ENCODE results near the gene TMEM11.

Gene TMEM11

DNA sequence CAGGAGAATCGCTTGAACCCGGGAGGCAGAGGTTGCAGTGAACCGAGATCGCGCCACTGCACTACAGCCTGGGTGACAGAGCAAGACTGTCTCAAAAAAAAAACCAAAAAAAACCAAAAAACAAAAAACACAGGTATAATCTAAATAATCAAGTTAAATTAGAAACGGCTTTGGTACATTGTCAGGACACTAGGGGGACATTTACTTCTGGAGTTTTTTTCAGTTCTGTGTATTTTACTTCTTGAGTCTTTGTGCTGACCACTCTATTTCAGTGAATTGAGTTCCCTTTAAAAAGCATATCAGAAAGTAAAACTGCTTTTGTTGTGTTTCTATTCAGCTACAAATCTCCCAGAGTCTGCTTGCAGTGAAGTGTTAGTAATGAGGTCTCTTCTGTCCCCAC lies 50.9 kb downstream of the TMEM11 start:
- DNase-seq (ENCODE audit: low read depth in 2 of 2), result no peak

DNA sequence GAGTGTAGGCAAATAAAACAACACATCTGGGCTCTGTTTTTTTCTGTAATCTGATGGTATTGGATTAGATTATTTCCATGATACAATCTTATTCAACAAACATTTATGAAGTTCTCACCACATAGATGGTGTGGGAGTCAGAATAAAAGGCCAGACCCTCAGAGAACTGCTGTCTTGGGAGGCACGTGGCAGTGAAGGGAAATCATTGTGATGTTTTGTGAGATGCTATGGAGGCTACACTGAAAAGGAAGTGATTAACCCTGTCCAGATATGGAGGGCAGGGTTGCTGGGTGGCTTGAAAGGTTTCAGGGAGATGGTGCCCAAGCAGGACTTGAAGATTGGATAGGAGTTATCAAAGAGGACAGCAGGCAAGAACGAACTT lies 51.6 kb downstream of the TMEM11 start:
- DNase-seq (ENCODE audit: low read depth in 2 of 2), result no peak

DNA sequence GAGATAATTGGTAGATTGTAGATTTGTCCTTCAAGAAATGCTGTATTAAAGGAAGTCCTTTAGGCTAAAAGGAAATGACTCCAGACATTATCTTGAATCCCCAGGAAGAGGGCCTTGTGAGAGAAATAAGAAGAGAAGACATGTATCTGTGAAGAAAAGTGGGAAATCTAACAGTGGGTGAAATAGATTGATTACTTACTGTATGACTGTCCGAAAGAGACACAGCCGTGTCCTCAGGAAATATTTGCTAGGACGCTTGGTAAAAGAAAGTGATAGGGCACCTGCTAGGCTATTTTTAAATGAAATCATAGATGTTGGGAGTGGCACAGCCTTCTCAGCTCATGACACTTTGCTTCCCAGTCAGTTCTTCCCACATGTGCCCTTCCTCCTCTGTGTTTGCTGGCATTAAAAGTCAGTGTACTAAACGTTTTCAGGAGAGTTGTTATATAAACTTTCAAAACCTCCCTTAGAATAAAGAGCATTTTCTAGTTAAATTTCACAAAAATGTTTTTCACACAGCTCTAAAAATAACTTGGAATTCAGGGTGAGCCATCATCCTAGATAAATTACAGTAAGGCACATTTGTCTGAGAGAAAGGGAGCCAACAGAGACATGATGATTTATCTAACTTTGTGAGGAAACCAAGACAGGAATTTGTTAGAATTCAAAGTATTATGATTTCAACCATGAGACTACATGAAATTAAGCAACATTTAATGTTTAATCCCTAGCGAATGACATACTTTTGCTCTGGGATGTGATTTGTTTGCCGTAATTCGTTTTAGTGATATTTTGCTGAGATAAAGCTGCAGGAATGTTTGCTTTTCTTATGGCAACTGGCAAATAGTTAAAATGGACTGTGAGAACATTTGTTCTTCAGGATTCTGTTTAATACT lies 52.2 kb downstream of the TMEM11 start:
- no peak for DNase-seq (ENCODE audit: low read depth in 2 of 2)

DNA sequence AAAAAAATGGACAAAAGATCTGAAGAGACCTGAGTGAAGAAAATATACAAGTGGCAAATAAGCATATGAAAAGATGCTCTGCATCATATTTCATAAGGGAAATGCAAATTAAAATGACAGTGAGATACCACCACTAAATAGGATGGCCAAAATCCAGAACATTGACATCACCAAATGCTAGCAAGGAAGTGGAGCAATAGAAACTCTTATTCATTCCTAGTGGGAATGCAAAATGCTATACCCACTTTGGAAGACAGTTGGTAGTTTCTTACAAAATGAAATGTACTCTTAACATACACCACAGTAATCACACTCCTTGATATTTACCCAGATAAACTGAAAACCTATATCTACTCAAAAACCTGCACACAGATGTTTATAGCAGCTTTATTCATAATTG lies 53.6 kb downstream of the TMEM11 start:
- no peak for DNase-seq (ENCODE audit: low read depth in 2 of 2)

DNA sequence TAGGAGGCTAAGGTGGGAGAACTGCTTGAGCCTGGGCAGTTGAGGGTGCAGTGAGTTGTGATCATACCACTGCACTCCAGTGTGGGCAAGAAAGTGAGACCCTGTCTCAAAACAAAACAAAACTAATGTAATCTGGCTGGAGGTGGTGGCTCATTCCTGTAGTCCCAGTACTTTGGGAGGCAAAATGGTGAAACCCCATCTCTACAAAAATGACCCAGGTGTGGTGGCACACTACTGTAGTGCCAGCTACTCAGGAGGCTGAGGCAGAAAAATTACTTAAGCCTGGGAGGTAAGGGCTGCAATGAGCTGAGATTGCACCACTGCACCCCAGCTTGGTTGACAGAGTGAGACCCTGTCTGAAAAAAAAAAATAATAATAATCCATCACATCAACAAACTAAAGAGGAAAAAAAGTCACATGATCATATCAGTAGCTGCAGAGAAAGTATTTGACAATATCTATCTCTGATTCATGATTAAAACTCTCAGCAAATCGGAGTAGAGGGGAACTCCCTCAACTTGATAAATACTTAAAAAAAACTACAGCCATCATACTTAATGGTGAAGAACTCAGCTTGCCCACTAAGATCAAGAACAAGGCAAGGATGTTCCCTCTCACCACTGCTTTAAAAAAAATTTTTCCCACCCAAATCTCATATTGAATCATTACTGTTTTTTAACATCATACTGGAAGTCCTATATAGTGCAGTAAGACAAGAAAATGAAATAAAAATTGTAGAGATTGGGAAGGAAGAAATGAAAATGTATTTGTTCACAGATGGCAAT lies 56.2 kb downstream of the TMEM11 start:
- no peak for DNase-seq (ENCODE audit: low read depth in 2 of 2)

DNA sequence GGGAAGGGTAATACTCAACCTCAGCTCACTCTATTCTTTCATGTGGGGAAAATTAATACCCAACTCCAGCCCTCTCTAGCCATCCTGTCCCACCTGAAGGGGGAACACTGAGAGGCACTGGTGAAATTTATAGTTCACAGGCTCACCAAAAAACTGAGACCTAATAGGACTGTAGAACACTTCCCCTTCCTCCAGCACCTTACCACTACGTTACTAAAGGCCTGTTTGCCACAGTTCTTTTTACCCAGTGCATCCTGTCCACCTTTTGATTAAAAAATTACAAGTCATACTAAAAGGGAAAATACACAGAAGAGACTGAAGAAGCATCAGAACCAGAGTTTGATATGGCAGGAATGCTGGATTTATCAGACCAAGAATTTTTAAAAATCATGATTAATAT lies 61.2 kb downstream of the TMEM11 start:
- DNase-seq (ENCODE audit: low read depth in 2 of 2), result no peak

DNA sequence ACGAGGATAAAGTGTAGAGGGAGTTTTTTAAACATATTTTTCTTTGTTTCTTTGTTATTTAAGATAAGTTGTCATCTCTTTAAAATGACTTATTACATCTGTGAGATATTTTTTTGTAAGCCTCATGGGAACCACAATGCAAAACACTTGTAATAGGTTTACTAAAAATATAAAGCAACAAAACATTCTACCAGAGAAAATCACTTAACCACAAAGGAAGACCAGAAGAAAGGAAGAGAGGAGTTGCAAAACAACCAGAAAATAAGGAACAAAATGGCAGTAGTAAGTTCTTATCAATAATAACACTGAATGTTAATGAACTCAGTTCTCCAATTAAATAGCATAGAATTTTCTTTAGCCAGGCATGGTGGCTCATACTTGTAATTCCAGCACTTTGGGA lies 64.3 kb downstream of the TMEM11 start:
- no peak for DNase-seq (ENCODE audit: low read depth in 2 of 2)
